A673 (cell line): ENCODE data around the gene MAD2L2. TPM values are rescaled to one million over a fixed set of nuclear protein-coding genes. Genes with fewer than 3 reads are reported as not detected.
A peak's percentile ranks its signal among the peaks of the same experiment; 100 is the strongest.

Experiments used
- Bru-seq: library from RNA; stranded (reverse); fragments of 400-500 nt; gene quantifications from one replicate; lab custom pipeline; 2021; lab: Mats Ljungman, UMichigan
- BruChase-seq, 2 experiments: library from RNA; stranded (reverse); fragments of 400-500 nt; gene quantifications; one replicate each; lab custom pipeline; 2021; lab: Mats Ljungman, UMichigan
- BruUV-seq: library from RNA; stranded (reverse); fragments of 400-500 nt; replicated peaks from 2 replicates; lab custom pipeline; 2021; lab: Mats Ljungman, UMichigan
- CTCF ChIA-PET: fragments of 300-600 bp; sonication (Branson Sonifier 250); formaldehyde crosslinking; loops from one replicate; lab custom pipeline; 2022; ENCODE audit warnings: antibody characterized with exemption; lab: Charles Lee
- POLR2A ChIA-PET: fragments of 300-600 bp; sonication (Branson Sonifier 250); formaldehyde crosslinking; loops from one replicate; lab custom pipeline; 2022; ENCODE audit warnings: antibody characterized with exemption; ENCODE audit not compliant: low non-redundant PET; lab: Charles Lee
- DNase-seq: peaks from one replicate; pipeline ENCODE4 v3.0.0-alpha.2; 2015; ENCODE audit warnings: low spot score
- H3K27ac ChIP-seq: fragments of 200-600 bp; sonication (generic); 2 replicates; pipeline ENCODE4 v1.5.1; 2016; ENCODE audit warnings: mixed run types, low read depth, mild to moderate bottlenecking, mixed read lengths, antibody characterized with exemption, low read length; ENCODE audit not compliant: poor library complexity, severe bottlenecking
- H3K27me3 ChIP-seq: fragments of 200-600 bp; sonication (generic); replicated peaks from 2 replicates; pipeline ENCODE4 v1.6.1; 2017; ENCODE audit warnings: mixed run types, low read depth, mild to moderate bottlenecking, mixed read lengths, antibody characterized with exemption, low read length; ENCODE audit not compliant: insufficient read depth, poor library complexity
- H3K36me3 ChIP-seq: fragments of 200-600 bp; sonication (generic); 2 replicates; pipeline ENCODE4 v1.6.1; 2016; ENCODE audit warnings: mixed run types, mild to moderate bottlenecking, mixed read lengths, antibody characterized with exemption, low read length; ENCODE audit not compliant: insufficient read depth, poor library complexity, severe bottlenecking
- H3K4me1 ChIP-seq: fragments of 200-600 bp; sonication (generic); 2 replicates; pipeline ENCODE4 v1.6.1; 2017; ENCODE audit warnings: mixed run types, mild to moderate bottlenecking, mixed read lengths, antibody characterized with exemption, low read length; ENCODE audit not compliant: insufficient read depth, poor library complexity, severe bottlenecking
- H3K4me3 ChIP-seq: fragments of 200-600 bp; sonication (generic); 2 replicates; pipeline ENCODE4 v1.5.1; 2016; ENCODE audit warnings: low read depth, mixed run types, mild to moderate bottlenecking, mixed read lengths, low read length; ENCODE audit not compliant: poor library complexity, severe bottlenecking
- H3K9me3 ChIP-seq: fragments of 200-600 bp; sonication (generic); 2 replicates; pipeline ENCODE4 v1.6.1; 2016; ENCODE audit warnings: mixed run types, low read depth, mild to moderate bottlenecking, mixed read lengths, antibody characterized with exemption, low read length; ENCODE audit not compliant: poor library complexity, severe bottlenecking
- CTCF ChIP-seq: fragments of 300-800, 200-600 bp; sonication (generic); conservative IDR thresholded peaks from 2 replicates; pipeline ENCODE4 v1.5.1; 2017; ENCODE audit warnings: low read depth, mild to moderate bottlenecking, antibody characterized with exemption, low read length, moderate library complexity, mixed read lengths
- EZH2 ChIP-seq: fragments of 200-600 bp; sonication (generic); IDR thresholded peaks from 2 replicates; pipeline ENCODE4 v1.6.1; 2017; ENCODE audit warnings: borderline replicate concordance, low read depth, mild to moderate bottlenecking, mixed read lengths, antibody characterized with exemption, low read length; ENCODE audit not compliant: poor library complexity, severe bottlenecking
- intact Hi-C: fragments of 100-400 bp; cut with micrococcal nuclease; formaldehyde crosslinking; loops from one replicate; pipeline ENCODE4 v1.10.0; 2022; ENCODE audit not compliant: unreplicated experiment
- long read RNA-seq: library from polyadenylated mRNA; stranded (forward); transcript quantifications from one replicate; pipeline ENCODE4 v2.0.0, GENCODE V29; 2022
- total RNA-seq: library from RNA; stranded (reverse); gene quantifications from 2 replicates; pipeline ENCODE4 v1.2.3, GENCODE V29; 2021

The MAD2L2 gene
- total RNA-seq (134 and 155 TPM in 2 replicates), Bru-seq, nascent RNA (percentile 55 among the genes with signal in this experiment), BruChase-seq, experiment 1, labeled RNA remaining after a 2-hour chase (percentile 56 among the genes with signal in this experiment), BruChase-seq, experiment 2, labeled RNA remaining after a 6-hour chase (percentile 62 among the genes with signal in this experiment)
- long read RNA-seq, transcript MAD2L2-204 (9 exons, 872 nt), result minor isoform, 43 of 242 reads
- long read RNA-seq, transcript MAD2L2-207 (9 exons, 1,118 nt), result major isoform, 153 of 242 reads
- long read RNA-seq, partial matches to known transcripts, result 18 of 242 reads
- long read RNA-seq, other reads (novel, unspliced or antisense), result 26 of 242 reads

DNA sequence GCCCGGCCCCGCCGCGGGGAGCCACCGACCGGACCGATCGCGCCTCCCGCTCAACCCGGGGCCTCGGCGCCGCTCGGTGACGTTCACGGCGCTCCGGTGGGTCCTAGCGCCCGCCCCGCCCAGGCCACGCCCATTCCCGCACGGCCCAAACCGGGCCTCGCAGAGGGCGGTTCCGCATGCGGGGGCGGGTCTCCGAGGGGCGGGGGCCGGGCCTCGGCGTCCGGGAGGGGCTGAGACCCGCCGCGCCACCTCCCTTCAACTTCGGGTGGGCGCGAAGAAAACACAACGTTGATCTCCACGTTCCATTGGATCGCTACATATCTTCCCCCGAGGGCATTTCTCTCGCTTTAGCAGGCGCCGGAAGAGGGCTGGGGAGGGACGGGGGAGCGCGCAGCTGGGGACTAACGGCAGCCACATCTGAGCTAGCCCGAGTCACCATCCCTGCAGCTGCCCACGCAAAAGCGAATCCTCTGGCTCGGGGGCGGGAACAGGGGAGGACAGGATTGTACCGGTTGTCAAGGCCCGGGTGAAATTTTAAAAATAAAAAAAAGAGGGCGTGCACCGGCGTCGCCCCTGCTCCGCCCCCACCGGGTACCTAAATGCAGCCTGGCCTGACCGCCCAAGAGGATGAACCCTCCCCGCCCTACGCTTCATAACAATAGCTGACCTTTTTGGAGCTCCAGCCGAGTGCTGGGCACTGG lies at the start of gene MAD2L2:
TSS of gene MAD2L2 (minus strand) at position 78 of the 701 bp plus-strand sequence. CDS start 547 bp downstream, outside the sequence.
- intact Hi-C loops, result loop anchor here (5.0 kb wide), 1 partner anchor 126 kb away; the partner anchor contains the start of genes CLCN6 and MTHFR

GRCh38 chr1:11730429-11730891 lies 49.5 kb upstream of the MAD2L2 start:
- no TSS peak for BruUV-seq
- Histone ChIP-seq H3K36me3 (no peaks in the 10 kb centered on the region), H3K4me1 (peaks cover 29% of the 10 kb centered on the region), H3K27ac (peak overlapping the region; percentile 82), H3K4me3 (no peak overlapping the region), H3K9me3 (no peaks in the 10 kb centered on the region), H3K27me3 (no peaks in the 10 kb centered on the region)
- no peak for TF ChIP-seq CTCF
- no peak for TF ChIP-seq EZH2
- ChIA-PET POLR2A (interaction anchor here (0.7 kb wide), 1 partner anchor 439 kb away, joined by 4 read pairs; no protein-coding TSS in a partner anchor), CTCF (interaction anchor here (1.2 to 1.8 kb wide), 3 partner anchors 22 to 85 kb away, joined by 4 to 6 read pairs (median 4); partner anchors contain the start of gene FBXO6)
- intact Hi-C loops, result no loop called here
- peak; percentile 86 for DNase-seq

More for the DNA sequence above, at the start of gene MAD2L2:
- POLR2A ChIA-PET, result no interaction called here
- Histone ChIP-seq H3K27ac (peak within 1 kb of the TSS; percentile 95), H3K27me3 (no peaks in the 10 kb centered on the region), H3K4me1 (peaks cover 42% of the 10 kb centered on the region), H3K4me3 (peak within 1 kb of the TSS; percentile 94), H3K9me3 (no peaks in the 10 kb centered on the region), H3K36me3 (peaks cover 12% of the 10 kb centered on the region)
- BruUV-seq, result no TSS peak
- CTCF ChIA-PET, result no interaction called here
- TF ChIP-seq EZH2 (no peak), CTCF (no peak)
- peak; percentile 95 for DNase-seq
